Stimulated activated CD8-positive, alpha-beta memory T cell treated with anti-CD3 and anti-CD28 coated beads, Interleukin-4, amount 100 ng/mL, for 48 hours (primary cell): ENCODE data around the gene IRF4.

Experiments
- DNase-seq: peaks from one replicate; pipeline ENCODE4 v3.0.0-alpha.2; 2020

IRF4 gene

GRCh38 chr6:445571-446417 is 54.2 kb downstream of the IRF4 start:
- peak; percentile 33 for DNase-seq

- peak; percentile 92 for DNase-seq
These were observed 55.1 kb downstream of the IRF4 start for GRCh38 chr6:446418-447366.

- DNase-seq = peak; percentile 75
These were observed 56.0 kb downstream of the IRF4 start for GRCh38 chr6:447381-448165.

DNA sequence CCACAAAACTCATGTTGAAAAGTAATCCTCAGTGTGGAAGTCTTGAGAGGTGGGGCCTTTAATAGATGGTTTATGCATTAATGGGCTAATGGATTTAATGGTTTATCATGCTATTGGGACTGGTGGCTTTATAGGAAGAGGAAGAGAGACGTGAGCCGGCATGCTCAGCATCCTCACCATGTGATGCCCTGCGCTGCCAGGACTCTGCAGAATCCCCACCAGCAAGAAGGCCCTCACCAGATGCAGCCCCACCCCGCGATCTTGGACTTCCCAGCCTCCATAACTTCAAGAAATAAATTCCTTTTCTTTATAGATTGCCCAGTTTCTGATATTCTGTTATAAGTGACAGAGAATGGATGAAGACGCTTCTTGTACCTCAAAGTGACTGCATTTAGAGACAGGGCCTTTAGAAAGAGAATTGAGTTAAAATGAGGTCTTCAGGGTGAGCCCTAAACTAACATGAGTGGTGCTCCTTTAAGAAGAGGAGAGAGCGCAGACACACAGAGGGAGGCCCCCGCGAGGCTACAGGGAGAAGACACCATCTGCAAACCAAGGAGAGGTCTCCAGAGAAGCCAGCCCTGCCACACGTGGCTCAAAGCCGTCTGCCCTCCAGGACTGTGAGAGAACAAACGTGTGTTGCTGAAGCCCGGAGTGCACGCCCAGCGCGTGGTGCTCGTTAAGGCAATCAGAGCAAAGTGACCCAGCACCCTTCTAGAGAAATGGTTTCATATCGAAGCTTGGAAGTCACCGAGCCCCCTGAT is 56.9 kb downstream of the IRF4 start:
- peak; percentile 26 for DNase-seq

- DNase-seq = peak; percentile 22
These were observed 57.5 kb downstream of the IRF4 start for GRCh38 chr6:449057-449430.

GRCh38 chr6:449486-450419 is 58.2 kb downstream of the IRF4 start:
- DNase-seq = peak; percentile 24

DNA sequence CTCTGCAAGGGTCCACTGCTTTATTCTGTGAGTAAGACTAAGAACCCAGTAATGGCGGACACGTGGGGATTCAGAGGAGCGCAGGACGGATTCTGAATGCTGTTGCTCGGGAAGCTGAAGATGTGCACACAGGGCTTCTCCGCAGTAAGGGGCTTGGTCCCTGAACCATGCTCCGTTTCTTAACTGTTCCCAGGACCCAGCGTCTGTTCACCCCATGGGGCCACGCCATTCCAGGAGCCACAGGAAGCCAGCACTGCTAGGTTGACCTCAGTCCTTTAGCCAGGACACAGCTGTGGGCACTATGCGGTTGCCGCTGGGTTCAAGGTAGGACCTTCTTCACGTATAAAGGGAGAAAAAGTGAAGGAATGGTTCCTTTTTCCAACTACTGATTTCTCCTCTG is 59.8 kb downstream of the IRF4 start:
- DNase-seq = no peak

DNA sequence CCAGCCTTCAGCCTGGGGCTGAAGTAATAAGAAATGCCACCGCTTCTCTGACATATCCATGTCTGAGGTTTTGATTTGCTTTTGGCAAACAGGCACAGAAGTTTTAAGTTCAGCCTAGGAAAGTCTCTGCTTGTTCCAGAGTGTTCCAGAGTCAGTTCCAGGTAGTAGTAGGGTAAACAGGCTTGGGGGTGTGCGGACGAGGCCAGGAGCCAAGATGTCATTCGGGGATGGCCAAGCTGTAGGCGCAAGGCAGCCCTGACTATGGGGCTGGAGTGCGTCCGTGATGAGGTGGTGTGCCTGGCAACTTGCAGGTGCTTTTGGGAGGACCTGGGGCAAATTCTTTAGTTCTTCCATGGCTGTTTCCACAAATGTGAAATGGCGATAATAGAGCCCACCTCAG is 60.3 kb downstream of the IRF4 start:
- DNase-seq = no peak

DNA sequence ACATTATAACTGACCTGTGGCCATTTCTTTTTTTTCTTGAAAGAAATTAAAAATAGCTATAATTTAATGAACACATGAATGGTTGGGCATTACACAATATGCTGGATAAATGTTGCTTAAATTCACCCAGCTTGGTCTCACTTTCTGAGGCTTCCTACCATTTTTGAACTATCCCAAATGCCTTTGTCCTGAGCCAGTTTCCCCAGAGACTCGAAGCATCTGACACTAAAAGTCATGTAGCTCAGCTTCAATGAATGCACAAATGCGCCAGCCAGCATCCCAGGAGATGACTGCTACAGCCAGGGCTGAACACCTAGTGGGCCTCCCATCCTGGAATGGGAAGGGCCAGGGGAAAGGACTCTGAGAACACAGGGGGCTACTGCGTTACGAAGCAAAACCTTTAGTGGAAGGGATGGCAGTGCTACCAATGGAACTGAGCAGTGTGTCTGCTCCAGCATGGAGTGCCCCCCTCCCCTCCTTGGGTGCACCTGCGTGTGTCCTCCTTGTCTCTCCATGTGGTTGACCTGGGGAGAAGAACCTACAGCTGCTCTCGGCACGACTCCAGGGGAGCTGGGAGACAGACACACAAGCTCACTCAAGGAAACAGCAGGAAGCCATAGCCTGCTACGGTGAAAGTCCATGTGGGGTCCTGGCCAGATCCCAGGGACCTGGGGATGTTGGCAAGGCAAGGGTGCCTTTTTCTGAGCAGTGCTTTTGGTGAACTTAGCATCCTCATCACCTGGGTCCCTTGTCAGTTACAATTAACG is 60.9 kb downstream of the IRF4 start:
- DNase-seq = peak; percentile 19

DNA sequence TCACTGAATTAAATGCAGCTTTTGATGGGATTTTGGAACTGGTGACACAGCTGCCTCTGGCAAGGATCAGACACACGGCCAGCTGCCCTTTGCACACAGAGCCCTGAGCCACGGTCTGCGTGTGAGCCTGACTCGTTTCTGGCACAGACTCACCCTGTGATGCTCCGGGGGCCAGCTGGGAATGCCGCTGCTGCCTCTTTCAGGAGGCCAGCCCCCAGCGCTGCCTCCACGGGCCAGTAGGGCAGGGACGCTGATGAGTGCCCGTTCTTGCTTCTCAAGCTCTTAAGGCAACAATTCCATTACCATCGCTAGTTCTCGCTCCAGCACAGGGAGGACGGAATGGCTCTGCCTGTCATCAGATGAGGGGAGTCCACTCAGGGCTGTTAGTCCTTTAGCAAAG is 61.6 kb downstream of the IRF4 start:
- DNase-seq = peak; percentile 21

DNA sequence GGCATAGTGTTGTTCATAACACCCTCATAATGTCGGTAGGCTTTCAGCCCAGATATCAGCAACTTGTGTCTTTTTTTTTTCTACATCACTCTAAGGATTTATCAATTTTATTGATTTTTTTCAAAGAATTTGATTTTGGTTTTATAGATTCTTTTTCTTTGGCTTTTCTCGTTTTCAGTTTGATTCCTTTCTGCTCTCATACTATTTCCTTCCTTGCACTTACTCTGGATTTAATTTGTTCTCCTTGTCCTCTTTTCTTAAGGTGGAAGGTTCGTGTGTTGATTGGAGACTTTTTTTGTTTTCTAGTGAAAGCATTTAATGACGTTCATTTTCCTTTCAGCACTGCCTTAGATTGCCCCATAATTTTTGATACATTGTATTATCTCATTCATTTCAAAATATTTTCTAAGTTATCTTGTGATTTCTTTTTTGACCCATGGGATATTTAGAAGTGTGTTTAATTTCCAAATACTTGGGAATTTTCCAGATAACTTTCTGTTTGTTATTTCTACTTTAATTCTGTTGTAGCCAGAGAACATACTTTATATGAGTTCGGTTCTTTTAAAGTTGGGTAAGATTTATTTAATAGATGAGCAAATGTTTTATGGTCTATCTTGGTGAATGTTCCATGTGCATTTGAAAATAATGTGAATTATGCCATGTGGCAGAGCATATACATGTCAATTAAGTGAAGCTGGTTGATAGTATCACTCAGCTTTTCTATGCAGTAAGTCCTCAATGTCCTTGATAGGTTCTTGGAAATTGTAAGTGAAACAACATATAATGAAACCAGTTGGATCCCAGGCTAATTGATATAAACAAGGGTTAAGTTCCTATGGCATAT is 62.8 kb downstream of the IRF4 start:
- DNase-seq = no peak

DNA sequence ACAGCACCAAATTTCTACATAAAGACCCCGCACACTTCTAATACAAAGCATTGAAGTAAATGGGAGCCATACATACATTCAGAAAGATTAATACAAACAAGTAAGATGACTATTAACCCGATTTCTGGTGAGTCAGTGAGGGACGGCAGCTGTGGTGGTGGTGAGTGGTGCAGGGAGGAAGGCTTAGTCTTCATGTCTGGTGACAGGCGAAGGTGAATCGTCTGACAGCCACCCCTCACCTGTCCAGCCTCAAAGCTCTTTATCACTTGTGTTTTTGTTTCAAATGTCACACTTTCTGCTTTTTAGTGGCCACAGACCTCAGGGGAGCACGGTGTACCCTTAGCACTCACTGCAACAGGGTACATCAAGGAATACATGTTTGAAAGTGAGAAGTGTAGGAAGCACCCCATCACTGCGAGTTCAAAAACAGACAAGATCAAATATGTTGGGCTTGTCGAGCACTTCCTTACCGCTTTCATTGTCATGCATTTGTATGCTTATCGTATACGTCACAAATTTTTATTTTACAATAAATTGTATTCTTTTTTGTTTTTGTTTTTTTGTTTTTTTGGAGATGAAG is 63.5 kb downstream of the IRF4 start:
- peak; percentile 60 for DNase-seq

DNA sequence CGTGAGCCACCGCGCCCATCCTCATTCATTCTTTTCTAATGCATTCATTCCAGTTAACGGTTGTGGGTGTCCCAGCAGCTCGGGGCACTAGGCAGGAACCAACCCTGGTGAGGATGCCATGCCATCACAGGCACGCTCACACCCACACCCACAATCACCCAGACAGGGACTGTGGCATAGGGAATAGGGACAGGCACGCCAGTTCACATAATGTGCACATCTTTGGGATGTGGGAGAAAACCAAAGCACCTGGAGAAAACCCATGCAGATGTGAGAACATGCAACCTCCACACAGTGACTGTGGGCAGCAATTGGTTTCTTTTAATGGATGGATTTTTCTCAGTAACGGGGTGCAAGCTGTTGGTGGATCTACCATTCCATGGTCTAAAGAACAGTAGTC is 64.3 kb downstream of the IRF4 start:
- no peak for DNase-seq

DNA sequence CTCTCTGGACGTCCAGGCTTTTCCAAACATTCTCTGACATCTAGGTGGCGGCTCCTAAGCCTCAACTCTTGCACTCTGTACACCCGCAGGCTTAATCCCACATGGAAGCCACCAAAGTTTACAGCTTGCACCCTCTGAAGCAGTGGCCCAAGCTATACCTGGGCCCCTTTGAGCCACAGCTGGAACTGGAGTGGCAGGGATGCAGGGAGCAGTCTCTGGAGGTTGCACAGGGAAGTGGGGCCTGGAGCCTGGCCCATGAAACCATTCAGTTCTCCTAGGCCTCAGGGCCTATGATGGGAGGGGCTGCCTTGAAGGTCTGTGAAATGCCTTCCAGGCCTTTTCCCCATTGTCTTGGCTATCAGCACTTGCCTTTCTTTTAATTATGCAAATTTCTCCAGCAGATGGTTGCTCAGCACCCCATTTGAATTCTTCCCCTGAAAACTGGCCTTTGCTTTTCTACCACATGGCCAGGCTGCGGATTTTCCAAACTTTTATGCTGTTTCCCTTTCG is 64.9 kb downstream of the IRF4 start:
- no peak for DNase-seq

GRCh38 chr6:456887-457286 is 65.3 kb downstream of the IRF4 start:
- DNase-seq = no peak
